HG03066 (cell line): ENCODE measurements around the gene GRM3.

Source experiments
- ATAC-seq: cut with Tn5 transposase; IDR thresholded peaks from one replicate; pipeline ENCODE4 v1.9.1; 2021; ENCODE audit warnings: low read depth; ENCODE audit not compliant: unreplicated experiment

Gene GRM3

GRCh38 chr7:86876146-86876545 is 232.4 kb downstream of the GRM3 start:
- no peak for ATAC-seq

- ATAC-seq = no peak
Observed at GRCh38 chr7:86884152-86884551, 240.4 kb downstream of the GRM3 start.

GRCh38 chr7:86889501-86889900 is 245.8 kb downstream of the GRM3 start:
- no peak for ATAC-seq

GRCh38 chr7:86898171-86898570 is 254.5 kb downstream of the GRM3 start:
- no peak for ATAC-seq

- ATAC-seq = no peak
Observed at GRCh38 chr7:86900886-86901285, 257.2 kb downstream of the GRM3 start.

- ATAC-seq = no peak
Observed at GRCh38 chr7:86904949-86905834, 261.5 kb downstream of the GRM3 start.

GRCh38 chr7:86908948-86909347 is 265.2 kb downstream of the GRM3 start:
- no peak for ATAC-seq

- no peak for ATAC-seq
Observed at GRCh38 chr7:86911659-86912058, 267.9 kb downstream of the GRM3 start.

- no peak for ATAC-seq
Observed at GRCh38 chr7:86913709-86914108, 270.0 kb downstream of the GRM3 start.
